SK-N-SH (cell line): ENCODE data around the gene SEMA4D.

Experiments
- CTCF ChIP-seq: fragments of 200-600 bp; sonication (generic); IDR thresholded peaks from 2 replicates; pipeline ENCODE4 v1.6.1; 2017; ENCODE audit warnings: antibody characterized with exemption, mild to moderate bottlenecking, moderate library complexity
- FOSL2 ChIP-seq: IDR thresholded peaks from 2 replicates; pipeline ENCODE4 v1.4.0; 2012; ENCODE audit warnings: low read depth, mild to moderate bottlenecking, moderate library complexity, borderline replicate concordance
- FOXM1 ChIP-seq: IDR thresholded peaks from 2 replicates; pipeline ENCODE4 v1.4.0; 2012; ENCODE audit warnings: low read depth, mild to moderate bottlenecking
- GATA2 ChIP-seq: sonication (generic); formaldehyde crosslinking; IDR thresholded peaks from 2 replicates; pipeline ENCODE4 v1.5.0; 2020; ENCODE audit warnings: mild to moderate bottlenecking, missing genetic modification reagents
- RAD21 ChIP-seq: IDR thresholded peaks from 2 replicates; pipeline ENCODE4 v1.6.1; 2012; ENCODE audit warnings: mild to moderate bottlenecking, low read length
- REST ChIP-seq: IDR thresholded peaks from 2 replicates; pipeline ENCODE4 v1.6.1; 2012; ENCODE audit warnings: mild to moderate bottlenecking, low read depth, low read length, moderate library complexity
- RFX5 ChIP-seq: IDR thresholded peaks from 2 replicates; pipeline ENCODE4 v1.6.1; 2012; ENCODE audit warnings: mild to moderate bottlenecking, improper control_type of control experiment, low read length
- SMC3 ChIP-seq: IDR thresholded peaks from 2 replicates; pipeline ENCODE4 v1.6.1; 2012; ENCODE audit warnings: low read depth, low read length, improper control_type of control experiment
- TEAD4 ChIP-seq: IDR thresholded peaks from 2 replicates; pipeline ENCODE4 v1.4.0; 2012; ENCODE audit warnings: mild to moderate bottlenecking, borderline replicate concordance; ENCODE audit not compliant: insufficient read depth
- USF1 ChIP-seq: IDR thresholded peaks from 2 replicates; pipeline ENCODE4 v1.4.0; 2012; ENCODE audit warnings: low read depth, borderline replicate concordance

GRCh38 chr9:89386206-89386605, 111.7 kb downstream of the SEMA4D start:
- TF ChIP-seq FOXM1 (no peak), CTCF (no peak), TEAD4 (no peak), USF1 (no peak), FOSL2 (no peak), SMC3 (no peak), RFX5 (no peak), RAD21 (no peak), REST (no peak), GATA2 (CRISPR knock-in tag) (no peak)
